H1 (cell line): Measurements from ENCODE around the gene CD244. TPM values are rescaled to one million over a fixed set of nuclear protein-coding genes. Genes with fewer than 3 reads are reported as not detected.

Experiments
- CHD1 ChIP-seq: IDR thresholded peaks from 2 replicates; pipeline ENCODE4 v1.6.1; 2012; ENCODE audit warnings: low read depth, low read length, improper control_type of control experiment
- EGR1 ChIP-seq: IDR thresholded peaks from 2 replicates; pipeline ENCODE4 v1.6.1; 2011; ENCODE audit warnings: low read depth, low read length, borderline replicate concordance
- FOSL1 ChIP-seq: IDR thresholded peaks from 2 replicates; pipeline ENCODE4 v1.6.1; 2011; ENCODE audit warnings: mild to moderate bottlenecking, low read depth, low read length, moderate library complexity; ENCODE audit not compliant: insufficient read depth
- POLR2AphosphoS5 ChIP-seq: IDR thresholded peaks from 2 replicates; pipeline ENCODE4 v1.6.1; 2011; ENCODE audit warnings: low read depth, low read length
- SIRT6 ChIP-seq: IDR thresholded peaks from one replicate; pipeline ENCODE4 v1.7.1; 2012; ENCODE audit warnings: low read length, inconsistent platforms
- SUZ12 ChIP-seq: fragments of 200-600 bp; sonication (generic); IDR thresholded peaks from 2 replicates; pipeline ENCODE4 v1.6.1; 2012; ENCODE audit warnings: mild to moderate bottlenecking, inconsistent platforms, low read length, moderate library complexity, mixed read lengths
- TAF7 ChIP-seq: optimal IDR thresholded peaks from 2 replicates; pipeline ENCODE3; 2011; ENCODE audit warnings: low read depth, mild to moderate bottlenecking, inconsistent platforms, low read length, moderate library complexity, borderline replicate concordance
- polyA plus RNA-seq, 7 experiments: library from polyadenylated mRNA; depleted of rRNA in 3 of 7; stranded (reverse) in 5 of 7; unstranded in 2 of 7; fragments of >200 nt in 5 of 7; fragments of 200-250 nt in 2 of 7; gene quantifications; 1 replicate in 5 of 7; 2 replicates in 1 of 7; 4 replicates in 1 of 7; pipeline versions ENCODE4 v1.2.1 to v1.2.3, GENCODE V29; 2011 to 2013; ENCODE audit warnings: missing spikeins in 2 of 7, mixed read lengths in 2 of 7
- total RNA-seq: library from RNA; stranded (reverse); fragmentation: NEBNext Ultra II Directional; extraction: Animal tissue kit (Norgen Biotek cat#: 25700); gene quantifications from 2 replicates; pipeline ENCODE4 v1.2.1, GENCODE V29; 2021
- TF ChIP-seq, protein P1 (sequence below): fragments of 300-600 bp; sonication (generic); IDR thresholded peaks from 2 replicates; pipeline ENCODE4 v1.7.1; 2012; ENCODE audit warnings: low read length, moderate library complexity, mild to moderate bottlenecking, inconsistent platforms; ENCODE audit not compliant: insufficient replicate concordance
- TF ChIP-seq, protein P2 (sequence below): IDR thresholded peaks from 2 replicates; pipeline ENCODE4 v1.6.1; 2011; ENCODE audit warnings: low read length, improper control_type of control experiment

Gene CD244
- total and polyA plus RNA-seq, 2 of the 8 experiments (the other 6 are each of a cell fraction or from before 2014, with no cell fraction given) = not detected

DNA sequence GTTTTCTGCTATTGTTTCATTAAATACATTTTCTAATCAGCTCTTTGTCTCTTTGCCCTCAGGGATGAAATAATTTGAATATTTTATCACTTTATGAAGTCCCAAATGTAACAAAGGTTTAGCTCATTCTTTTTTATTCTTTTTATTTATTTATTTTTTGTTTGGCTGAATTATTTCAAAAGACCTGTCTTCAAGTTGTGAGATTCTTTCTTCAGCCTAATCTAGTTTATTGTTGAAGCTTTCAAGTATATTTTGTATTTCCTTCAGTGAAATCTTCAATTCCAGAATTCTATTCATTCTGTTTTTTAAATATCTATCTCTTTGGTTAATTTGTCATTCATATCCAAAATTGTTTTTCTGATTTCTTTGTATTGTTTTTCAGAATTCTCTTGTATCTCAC is 55.9 kb downstream of the CD244 start (continued):
- TF ChIP-seq, protein P1, sequence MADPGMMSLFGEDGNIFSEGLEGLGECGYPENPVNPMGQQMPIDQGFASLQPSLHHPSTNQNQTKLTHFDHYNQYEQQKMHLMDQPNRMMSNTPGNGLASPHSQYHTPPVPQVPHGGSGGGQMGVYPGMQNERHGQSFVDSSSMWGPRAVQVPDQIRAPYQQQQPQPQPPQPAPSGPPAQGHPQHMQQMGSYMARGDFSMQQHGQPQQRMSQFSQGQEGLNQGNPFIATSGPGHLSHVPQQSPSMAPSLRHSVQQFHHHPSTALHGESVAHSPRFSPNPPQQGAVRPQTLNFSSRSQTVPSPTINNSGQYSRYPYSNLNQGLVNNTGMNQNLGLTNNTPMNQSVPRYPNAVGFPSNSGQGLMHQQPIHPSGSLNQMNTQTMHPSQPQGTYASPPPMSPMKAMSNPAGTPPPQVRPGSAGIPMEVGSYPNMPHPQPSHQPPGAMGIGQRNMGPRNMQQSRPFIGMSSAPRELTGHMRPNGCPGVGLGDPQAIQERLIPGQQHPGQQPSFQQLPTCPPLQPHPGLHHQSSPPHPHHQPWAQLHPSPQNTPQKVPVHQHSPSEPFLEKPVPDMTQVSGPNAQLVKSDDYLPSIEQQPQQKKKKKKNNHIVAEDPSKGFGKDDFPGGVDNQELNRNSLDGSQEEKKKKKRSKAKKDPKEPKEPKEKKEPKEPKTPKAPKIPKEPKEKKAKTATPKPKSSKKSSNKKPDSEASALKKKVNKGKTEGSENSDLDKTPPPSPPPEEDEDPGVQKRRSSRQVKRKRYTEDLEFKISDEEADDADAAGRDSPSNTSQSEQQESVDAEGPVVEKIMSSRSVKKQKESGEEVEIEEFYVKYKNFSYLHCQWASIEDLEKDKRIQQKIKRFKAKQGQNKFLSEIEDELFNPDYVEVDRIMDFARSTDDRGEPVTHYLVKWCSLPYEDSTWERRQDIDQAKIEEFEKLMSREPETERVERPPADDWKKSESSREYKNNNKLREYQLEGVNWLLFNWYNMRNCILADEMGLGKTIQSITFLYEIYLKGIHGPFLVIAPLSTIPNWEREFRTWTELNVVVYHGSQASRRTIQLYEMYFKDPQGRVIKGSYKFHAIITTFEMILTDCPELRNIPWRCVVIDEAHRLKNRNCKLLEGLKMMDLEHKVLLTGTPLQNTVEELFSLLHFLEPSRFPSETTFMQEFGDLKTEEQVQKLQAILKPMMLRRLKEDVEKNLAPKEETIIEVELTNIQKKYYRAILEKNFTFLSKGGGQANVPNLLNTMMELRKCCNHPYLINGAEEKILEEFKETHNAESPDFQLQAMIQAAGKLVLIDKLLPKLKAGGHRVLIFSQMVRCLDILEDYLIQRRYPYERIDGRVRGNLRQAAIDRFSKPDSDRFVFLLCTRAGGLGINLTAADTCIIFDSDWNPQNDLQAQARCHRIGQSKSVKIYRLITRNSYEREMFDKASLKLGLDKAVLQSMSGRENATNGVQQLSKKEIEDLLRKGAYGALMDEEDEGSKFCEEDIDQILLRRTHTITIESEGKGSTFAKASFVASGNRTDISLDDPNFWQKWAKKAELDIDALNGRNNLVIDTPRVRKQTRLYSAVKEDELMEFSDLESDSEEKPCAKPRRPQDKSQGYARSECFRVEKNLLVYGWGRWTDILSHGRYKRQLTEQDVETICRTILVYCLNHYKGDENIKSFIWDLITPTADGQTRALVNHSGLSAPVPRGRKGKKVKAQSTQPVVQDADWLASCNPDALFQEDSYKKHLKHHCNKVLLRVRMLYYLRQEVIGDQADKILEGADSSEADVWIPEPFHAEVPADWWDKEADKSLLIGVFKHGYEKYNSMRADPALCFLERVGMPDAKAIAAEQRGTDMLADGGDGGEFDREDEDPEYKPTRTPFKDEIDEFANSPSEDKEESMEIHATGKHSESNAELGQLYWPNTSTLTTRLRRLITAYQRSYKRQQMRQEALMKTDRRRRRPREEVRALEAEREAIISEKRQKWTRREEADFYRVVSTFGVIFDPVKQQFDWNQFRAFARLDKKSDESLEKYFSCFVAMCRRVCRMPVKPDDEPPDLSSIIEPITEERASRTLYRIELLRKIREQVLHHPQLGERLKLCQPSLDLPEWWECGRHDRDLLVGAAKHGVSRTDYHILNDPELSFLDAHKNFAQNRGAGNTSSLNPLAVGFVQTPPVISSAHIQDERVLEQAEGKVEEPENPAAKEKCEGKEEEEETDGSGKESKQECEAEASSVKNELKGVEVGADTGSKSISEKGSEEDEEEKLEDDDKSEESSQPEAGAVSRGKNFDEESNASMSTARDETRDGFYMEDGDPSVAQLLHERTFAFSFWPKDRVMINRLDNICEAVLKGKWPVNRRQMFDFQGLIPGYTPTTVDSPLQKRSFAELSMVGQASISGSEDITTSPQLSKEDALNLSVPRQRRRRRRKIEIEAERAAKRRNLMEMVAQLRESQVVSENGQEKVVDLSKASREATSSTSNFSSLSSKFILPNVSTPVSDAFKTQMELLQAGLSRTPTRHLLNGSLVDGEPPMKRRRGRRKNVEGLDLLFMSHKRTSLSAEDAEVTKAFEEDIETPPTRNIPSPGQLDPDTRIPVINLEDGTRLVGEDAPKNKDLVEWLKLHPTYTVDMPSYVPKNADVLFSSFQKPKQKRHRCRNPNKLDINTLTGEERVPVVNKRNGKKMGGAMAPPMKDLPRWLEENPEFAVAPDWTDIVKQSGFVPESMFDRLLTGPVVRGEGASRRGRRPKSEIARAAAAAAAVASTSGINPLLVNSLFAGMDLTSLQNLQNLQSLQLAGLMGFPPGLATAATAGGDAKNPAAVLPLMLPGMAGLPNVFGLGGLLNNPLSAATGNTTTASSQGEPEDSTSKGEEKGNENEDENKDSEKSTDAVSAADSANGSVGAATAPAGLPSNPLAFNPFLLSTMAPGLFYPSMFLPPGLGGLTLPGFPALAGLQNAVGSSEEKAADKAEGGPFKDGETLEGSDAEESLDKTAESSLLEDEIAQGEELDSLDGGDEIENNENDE = no peak
- no peak for TF ChIP-seq POLR2AphosphoS5
- TF ChIP-seq, protein P2, sequence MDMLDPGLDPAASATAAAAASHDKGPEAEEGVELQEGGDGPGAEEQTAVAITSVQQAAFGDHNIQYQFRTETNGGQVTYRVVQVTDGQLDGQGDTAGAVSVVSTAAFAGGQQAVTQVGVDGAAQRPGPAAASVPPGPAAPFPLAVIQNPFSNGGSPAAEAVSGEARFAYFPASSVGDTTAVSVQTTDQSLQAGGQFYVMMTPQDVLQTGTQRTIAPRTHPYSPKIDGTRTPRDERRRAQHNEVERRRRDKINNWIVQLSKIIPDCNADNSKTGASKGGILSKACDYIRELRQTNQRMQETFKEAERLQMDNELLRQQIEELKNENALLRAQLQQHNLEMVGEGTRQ = no peak
- no peak for TF ChIP-seq TAF7
- no peak for TF ChIP-seq FOSL1
- no peak for TF ChIP-seq CHD1
- TF ChIP-seq EGR1 = no peak
- no peak for TF ChIP-seq SIRT6
- TF ChIP-seq SUZ12 = no peak
- TF ChIP-seq, all 59 proteins: peak for 0
